PFSK-1 (cell line): ENCODE measurements around the gene LDLRAD4.

Experiments used
- FOXP2 ChIP-seq: optimal IDR thresholded peaks from 2 replicates; pipeline ENCODE3; 2011; ENCODE audit warnings: borderline replicate concordance, control low read depth, inconsistent platforms; ENCODE audit not compliant: insufficient read depth; ENCODE audit errors: extremely low read length, extremely low read depth
- POLR2AphosphoS5 ChIP-seq: IDR thresholded peaks from 2 replicates; pipeline ENCODE4 v1.6.1; 2012; ENCODE audit warnings: low read depth, mild to moderate bottlenecking, control low read depth, low read length, moderate library complexity
- SIN3A ChIP-seq: IDR thresholded peaks from 2 replicates; pipeline ENCODE4 v1.6.1; 2012; ENCODE audit warnings: mild to moderate bottlenecking, low read length, moderate library complexity, borderline replicate concordance; ENCODE audit not compliant: insufficient read depth
- TAF1 ChIP-seq: IDR thresholded peaks from 2 replicates; pipeline ENCODE4 v1.6.1; 2012; ENCODE audit warnings: low read length, control low read depth, borderline replicate concordance; ENCODE audit not compliant: insufficient read depth
- TF ChIP-seq, protein P1 (sequence below), 2 experiments: IDR thresholded peaks; 2 replicates each; pipeline versions ENCODE4 v1.6.1 to v1.8.0; 2011 to 2012; ENCODE audit warnings: low read depth in 2 of 2, low read length in 2 of 2, control low read depth in 1 of 2, inconsistent platforms in 1 of 2, mild to moderate bottlenecking in 1 of 2, moderate library complexity in 1 of 2; ENCODE audit not compliant: insufficient read depth in 1 of 2

LDLRAD4 gene

DNA sequence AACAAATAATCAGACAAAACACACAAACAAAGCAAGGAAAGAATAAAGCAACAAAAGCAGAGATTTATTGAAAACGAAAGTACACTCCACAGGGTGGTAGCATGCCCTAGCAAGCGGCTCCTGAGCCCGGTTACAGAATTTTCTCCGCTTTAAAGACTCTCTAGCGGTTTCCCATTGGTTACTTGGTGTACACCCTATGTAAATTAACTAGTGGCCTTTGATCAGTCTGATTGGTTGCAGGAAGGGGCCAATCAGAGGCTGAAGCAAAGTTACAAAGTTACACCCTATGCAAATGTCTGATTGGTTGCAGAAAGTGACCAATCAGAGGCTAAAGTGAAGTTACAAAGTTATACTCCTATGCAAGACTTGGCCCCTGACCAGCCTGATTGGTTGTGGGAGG is 242.9 kb downstream of the LDLRAD4 start:
- TF ChIP-seq, protein P1, sequence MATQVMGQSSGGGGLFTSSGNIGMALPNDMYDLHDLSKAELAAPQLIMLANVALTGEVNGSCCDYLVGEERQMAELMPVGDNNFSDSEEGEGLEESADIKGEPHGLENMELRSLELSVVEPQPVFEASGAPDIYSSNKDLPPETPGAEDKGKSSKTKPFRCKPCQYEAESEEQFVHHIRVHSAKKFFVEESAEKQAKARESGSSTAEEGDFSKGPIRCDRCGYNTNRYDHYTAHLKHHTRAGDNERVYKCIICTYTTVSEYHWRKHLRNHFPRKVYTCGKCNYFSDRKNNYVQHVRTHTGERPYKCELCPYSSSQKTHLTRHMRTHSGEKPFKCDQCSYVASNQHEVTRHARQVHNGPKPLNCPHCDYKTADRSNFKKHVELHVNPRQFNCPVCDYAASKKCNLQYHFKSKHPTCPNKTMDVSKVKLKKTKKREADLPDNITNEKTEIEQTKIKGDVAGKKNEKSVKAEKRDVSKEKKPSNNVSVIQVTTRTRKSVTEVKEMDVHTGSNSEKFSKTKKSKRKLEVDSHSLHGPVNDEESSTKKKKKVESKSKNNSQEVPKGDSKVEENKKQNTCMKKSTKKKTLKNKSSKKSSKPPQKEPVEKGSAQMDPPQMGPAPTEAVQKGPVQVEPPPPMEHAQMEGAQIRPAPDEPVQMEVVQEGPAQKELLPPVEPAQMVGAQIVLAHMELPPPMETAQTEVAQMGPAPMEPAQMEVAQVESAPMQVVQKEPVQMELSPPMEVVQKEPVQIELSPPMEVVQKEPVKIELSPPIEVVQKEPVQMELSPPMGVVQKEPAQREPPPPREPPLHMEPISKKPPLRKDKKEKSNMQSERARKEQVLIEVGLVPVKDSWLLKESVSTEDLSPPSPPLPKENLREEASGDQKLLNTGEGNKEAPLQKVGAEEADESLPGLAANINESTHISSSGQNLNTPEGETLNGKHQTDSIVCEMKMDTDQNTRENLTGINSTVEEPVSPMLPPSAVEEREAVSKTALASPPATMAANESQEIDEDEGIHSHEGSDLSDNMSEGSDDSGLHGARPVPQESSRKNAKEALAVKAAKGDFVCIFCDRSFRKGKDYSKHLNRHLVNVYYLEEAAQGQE (IDR thresholded peaks at IDR 0.05; ENCODE audit: insufficient read depth in 1 of 2, low read depth in 2 of 2, low read length in 2 of 2): no peak
- no peak for TF ChIP-seq SIN3A
- no peak for TF ChIP-seq POLR2AphosphoS5
- TF ChIP-seq TAF1: no peak
- TF ChIP-seq FOXP2: no peak

DNA sequence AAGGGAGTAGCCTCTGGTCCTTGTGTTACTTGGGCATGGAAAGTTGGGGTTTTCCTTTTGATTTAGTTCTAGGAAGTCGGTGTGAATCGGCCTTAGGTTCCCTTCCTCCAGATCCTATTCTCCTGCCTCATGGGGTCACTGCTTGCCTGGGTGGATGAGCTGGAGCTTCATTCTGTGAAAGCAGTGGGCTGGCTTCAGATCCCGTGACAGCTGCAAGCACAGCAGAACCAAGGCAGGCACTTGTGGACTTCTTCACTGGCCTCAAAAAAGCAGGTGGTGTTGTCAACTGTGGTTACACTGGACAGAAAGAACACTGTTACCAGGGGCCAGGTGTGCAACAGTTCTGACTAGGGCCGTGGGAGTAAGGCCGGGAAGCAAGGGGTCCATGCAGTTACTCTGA is 243.4 kb downstream of the LDLRAD4 start:
- TF ChIP-seq POLR2AphosphoS5: no peak
- TF ChIP-seq SIN3A: no peak
- TF ChIP-seq, protein P1 (IDR thresholded peaks at IDR 0.05; ENCODE audit: insufficient read depth in 1 of 2, low read depth in 2 of 2, low read length in 2 of 2): no peak

DNA sequence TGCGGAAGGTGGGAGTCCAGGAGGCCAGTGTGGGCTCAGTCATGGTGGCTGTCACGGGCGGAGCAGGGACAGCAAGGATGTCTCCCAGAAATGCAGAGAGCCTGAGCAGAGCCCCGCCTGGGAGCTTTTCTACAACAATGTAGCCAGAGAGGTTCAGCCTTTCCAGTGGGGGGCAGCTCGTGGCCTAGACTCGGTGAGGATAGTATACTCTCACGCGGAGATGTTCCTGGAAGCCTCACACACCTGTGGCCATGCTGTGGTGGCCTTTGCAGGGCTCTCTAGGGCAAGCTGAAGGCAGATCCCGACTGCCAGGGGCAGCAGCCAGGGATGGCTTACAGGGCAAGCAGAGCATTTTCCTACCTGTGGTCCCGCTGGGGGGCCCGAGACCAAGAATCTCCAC is 244.1 kb downstream of the LDLRAD4 start:
- TF ChIP-seq, protein P1 (IDR thresholded peaks at IDR 0.05; ENCODE audit: insufficient read depth in 1 of 2, low read depth in 2 of 2, low read length in 2 of 2): no peak
- no peak for TF ChIP-seq POLR2AphosphoS5
- no peak for TF ChIP-seq SIN3A
- TF ChIP-seq FOXP2: no peak
- no peak for TF ChIP-seq TAF1

DNA sequence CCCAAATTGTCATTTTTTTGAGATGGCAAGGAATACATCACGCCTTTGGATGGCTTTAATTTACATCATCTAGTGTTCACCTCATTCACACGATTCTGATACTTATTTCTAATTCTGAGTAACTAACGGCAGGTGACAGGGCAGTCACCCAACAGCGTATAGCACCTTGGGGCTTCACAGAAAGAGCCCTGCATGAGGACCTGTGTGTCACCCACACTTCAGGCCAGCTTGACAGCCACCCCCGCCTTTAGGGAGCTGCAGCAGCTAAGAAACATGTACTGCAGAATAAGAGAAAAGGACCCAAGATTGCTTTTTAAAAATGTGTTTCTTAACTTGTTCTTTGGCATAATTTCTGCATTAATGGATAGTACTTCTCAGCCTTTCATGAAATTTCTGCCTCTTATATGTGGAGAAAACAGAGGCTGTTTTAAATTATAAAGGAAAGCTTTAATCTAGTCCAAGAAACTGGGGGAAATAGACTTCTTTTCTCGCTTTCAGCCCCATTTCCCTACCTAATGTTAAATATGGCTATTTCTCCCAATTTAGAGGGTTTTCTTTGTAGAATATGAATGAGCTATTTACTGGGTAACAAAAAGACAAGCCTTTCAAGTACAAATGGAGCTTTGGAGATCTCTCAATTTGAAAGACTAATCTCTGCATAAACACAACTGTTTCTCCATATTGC is 245.1 kb downstream of the LDLRAD4 start:
- TF ChIP-seq TAF1: no peak
- TF ChIP-seq POLR2AphosphoS5: no peak
- TF ChIP-seq FOXP2: no peak
- no peak for TF ChIP-seq SIN3A
- TF ChIP-seq, protein P1 (IDR thresholded peaks at IDR 0.05; ENCODE audit: insufficient read depth in 1 of 2, low read depth in 2 of 2, low read length in 2 of 2): no peak
